Panc1 (cell line): Measurements from ENCODE around the gene CRYAA. TPM values are rescaled to one million over a fixed set of nuclear protein-coding genes. Genes with fewer than 3 reads are reported as not detected.

Experiments used
- ATAC-seq: fragments of 200-7000 bp; cut with Tn5 transposase; 2 replicates; pipeline ENCODE4 v1.9.1; 2020; ENCODE audit warnings: mild to moderate bottlenecking, moderate library complexity
- BruUV-seq: library from RNA; stranded (reverse); fragments of 400-500 nt; replicated peaks from 2 replicates; lab custom pipeline; 2021; lab: Mats Ljungman, UMichigan
- CTCF ChIA-PET: fragments of 300-600 bp; sonication (Branson Sonifier 250); formaldehyde crosslinking; loops from one replicate; lab custom pipeline; 2022; ENCODE audit warnings: antibody characterized with exemption; lab: Charles Lee
- POLR2A ChIA-PET: fragments of 300-600 bp; sonication (Branson Sonifier 250); formaldehyde crosslinking; loops from one replicate; lab custom pipeline; 2022; ENCODE audit warnings: antibody characterized with exemption; lab: Charles Lee
- DNase-seq: peaks from one replicate; pipeline ENCODE4 v3.0.0-alpha.2; 2010; ENCODE audit warnings: low read depth, low spot score
- H3K27ac ChIP-seq: 2 replicates; pipeline ENCODE4 v1.5.1; 2011; ENCODE audit warnings: mild to moderate bottlenecking, low read length, inconsistent platforms
- H3K27me3 ChIP-seq: fragments of 200-500 bp; sonication (Bioruptor generic); 2 replicates; pipeline ENCODE4 v1.6.0; 2014; ENCODE audit warnings: low read length, inconsistent platforms; ENCODE audit not compliant: control insufficient read depth, insufficient read depth
- H3K36me3 ChIP-seq: fragments of 200-500 bp; sonication (Bioruptor generic); 2 replicates; pipeline ENCODE4 v1.5.1; 2014; ENCODE audit warnings: inconsistent platforms, mild to moderate bottlenecking, low read length, moderate library complexity; ENCODE audit not compliant: control insufficient read depth, insufficient read depth
- H3K4me1 ChIP-seq: 2 replicates; pipeline ENCODE4 v1.5.1; 2011; ENCODE audit warnings: inconsistent platforms, mild to moderate bottlenecking, low read length, moderate library complexity; ENCODE audit not compliant: control insufficient read depth, insufficient read depth
- H3K4me3 ChIP-seq, 2 experiments: 2 replicates each; pipeline ENCODE4 v1.5.1; 2011 to 2012; ENCODE audit warnings: low read depth in 2 of 2, low read length in 2 of 2, mild to moderate bottlenecking in 2 of 2, inconsistent platforms in 1 of 2, moderate library complexity in 1 of 2
- H3K9me3 ChIP-seq: fragments of 200-500 bp; sonication (Bioruptor generic); 2 replicates; pipeline ENCODE4 v1.5.1; 2014; ENCODE audit warnings: low read depth, mild to moderate bottlenecking, inconsistent platforms, low read length, moderate library complexity; ENCODE audit not compliant: control insufficient read depth, insufficient read depth
- CTCF ChIP-seq: fragments of 450-650 bp; IDR thresholded peaks from 2 replicates; pipeline ENCODE4 v1.5.1; 2017; ENCODE audit warnings: mild to moderate bottlenecking
- POLR2AphosphoS5 ChIP-seq: IDR thresholded peaks from 2 replicates; pipeline ENCODE4 v1.6.1; 2012; ENCODE audit warnings: mild to moderate bottlenecking, low read depth, low read length, moderate library complexity
- SIN3A ChIP-seq: IDR thresholded peaks from 2 replicates; pipeline ENCODE4 v1.6.1; 2012; ENCODE audit warnings: low read depth, mild to moderate bottlenecking, low read length, moderate library complexity, borderline replicate concordance; ENCODE audit not compliant: insufficient read depth
- TCF7L2 ChIP-seq: IDR thresholded peaks from 2 replicates; pipeline ENCODE4 v1.6.1; 2011; ENCODE audit warnings: mild to moderate bottlenecking, low read depth, low read length, inconsistent platforms
- in situ Hi-C: cut with HindIII; loops from 2 replicates; pipeline ENCODE4 v1.10.0; 2016; ENCODE audit warnings: low sequenced_read_pairs, low pct_unique_long_range_greater_than_20kb
- intact Hi-C: fragments of 100-400 bp; cut with micrococcal nuclease; formaldehyde crosslinking; loops from one replicate; pipeline ENCODE4 v1.10.0; 2022; ENCODE audit not compliant: unreplicated experiment
- total RNA-seq: library from RNA; stranded (reverse); gene quantifications from one replicate; pipeline ENCODE4 v1.2.1, GENCODE V29; 2021; ENCODE audit not compliant: unreplicated experiment
- TF ChIP-seq, protein P1 (sequence below), 2 experiments: IDR thresholded peaks; 2 replicates each; pipeline ENCODE4 v1.6.1; 2011 to 2012; ENCODE audit warnings: low read depth in 2 of 2, control low read depth in 1 of 2, low read length in 1 of 2, mild to moderate bottlenecking in 1 of 2, moderate library complexity in 1 of 2; ENCODE audit not compliant: insufficient read depth in 1 of 2

CRYAA gene
- total RNA-seq, 1 experiment from 2014 or later = 2.1 TPM

DNA sequence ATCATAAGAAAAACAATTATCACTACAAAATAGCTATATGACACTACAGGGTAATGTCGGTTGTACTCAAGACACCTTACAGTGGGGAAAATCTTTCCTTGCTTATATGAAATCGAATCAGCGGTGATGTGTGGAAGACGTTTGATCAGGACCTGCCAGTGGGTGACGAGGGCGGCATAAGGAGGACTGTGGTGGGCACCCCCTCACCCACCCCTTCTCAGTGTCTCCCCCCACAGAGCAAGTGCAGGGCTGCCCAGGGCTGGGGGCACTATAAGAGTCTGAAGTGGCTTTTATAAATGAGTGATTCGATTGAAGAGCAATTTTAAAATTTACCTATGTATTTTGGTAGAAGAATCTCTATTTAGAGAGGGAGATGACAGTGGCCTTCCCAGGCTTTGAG lies 35.8 kb downstream of the CRYAA start:
- H3K36me3 ChIP-seq = no peaks in the 10 kb centered on the region
- in situ Hi-C loops (no loop called here), intact Hi-C loops (no loop called here)
- H3K4me1 ChIP-seq = no peaks in the 10 kb centered on the region
- no peaks in the 10 kb centered on the region for H3K9me3 ChIP-seq
- ChIA-PET POLR2A (no interaction called here), CTCF (no interaction called here)
- no peaks in the 10 kb centered on the region for H3K27me3 ChIP-seq
- ATAC-seq (no peak), DNase-seq (no peak)
- no peak for TF ChIP-seq POLR2AphosphoS5
- TF ChIP-seq, protein P1, sequence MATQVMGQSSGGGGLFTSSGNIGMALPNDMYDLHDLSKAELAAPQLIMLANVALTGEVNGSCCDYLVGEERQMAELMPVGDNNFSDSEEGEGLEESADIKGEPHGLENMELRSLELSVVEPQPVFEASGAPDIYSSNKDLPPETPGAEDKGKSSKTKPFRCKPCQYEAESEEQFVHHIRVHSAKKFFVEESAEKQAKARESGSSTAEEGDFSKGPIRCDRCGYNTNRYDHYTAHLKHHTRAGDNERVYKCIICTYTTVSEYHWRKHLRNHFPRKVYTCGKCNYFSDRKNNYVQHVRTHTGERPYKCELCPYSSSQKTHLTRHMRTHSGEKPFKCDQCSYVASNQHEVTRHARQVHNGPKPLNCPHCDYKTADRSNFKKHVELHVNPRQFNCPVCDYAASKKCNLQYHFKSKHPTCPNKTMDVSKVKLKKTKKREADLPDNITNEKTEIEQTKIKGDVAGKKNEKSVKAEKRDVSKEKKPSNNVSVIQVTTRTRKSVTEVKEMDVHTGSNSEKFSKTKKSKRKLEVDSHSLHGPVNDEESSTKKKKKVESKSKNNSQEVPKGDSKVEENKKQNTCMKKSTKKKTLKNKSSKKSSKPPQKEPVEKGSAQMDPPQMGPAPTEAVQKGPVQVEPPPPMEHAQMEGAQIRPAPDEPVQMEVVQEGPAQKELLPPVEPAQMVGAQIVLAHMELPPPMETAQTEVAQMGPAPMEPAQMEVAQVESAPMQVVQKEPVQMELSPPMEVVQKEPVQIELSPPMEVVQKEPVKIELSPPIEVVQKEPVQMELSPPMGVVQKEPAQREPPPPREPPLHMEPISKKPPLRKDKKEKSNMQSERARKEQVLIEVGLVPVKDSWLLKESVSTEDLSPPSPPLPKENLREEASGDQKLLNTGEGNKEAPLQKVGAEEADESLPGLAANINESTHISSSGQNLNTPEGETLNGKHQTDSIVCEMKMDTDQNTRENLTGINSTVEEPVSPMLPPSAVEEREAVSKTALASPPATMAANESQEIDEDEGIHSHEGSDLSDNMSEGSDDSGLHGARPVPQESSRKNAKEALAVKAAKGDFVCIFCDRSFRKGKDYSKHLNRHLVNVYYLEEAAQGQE (IDR thresholded peaks at IDR 0.05; ENCODE audit: insufficient read depth in 1 of 2, low read depth in 2 of 2, low read length in 1 of 2) = no peak
- no peak for TF ChIP-seq TCF7L2
- TF ChIP-seq SIN3A = no peak
- no peak for TF ChIP-seq CTCF
- H3K4me3 ChIP-seq = no peak overlapping the region
- BruUV-seq = no TSS peak
- no peak overlapping the region for H3K27ac ChIP-seq

DNA sequence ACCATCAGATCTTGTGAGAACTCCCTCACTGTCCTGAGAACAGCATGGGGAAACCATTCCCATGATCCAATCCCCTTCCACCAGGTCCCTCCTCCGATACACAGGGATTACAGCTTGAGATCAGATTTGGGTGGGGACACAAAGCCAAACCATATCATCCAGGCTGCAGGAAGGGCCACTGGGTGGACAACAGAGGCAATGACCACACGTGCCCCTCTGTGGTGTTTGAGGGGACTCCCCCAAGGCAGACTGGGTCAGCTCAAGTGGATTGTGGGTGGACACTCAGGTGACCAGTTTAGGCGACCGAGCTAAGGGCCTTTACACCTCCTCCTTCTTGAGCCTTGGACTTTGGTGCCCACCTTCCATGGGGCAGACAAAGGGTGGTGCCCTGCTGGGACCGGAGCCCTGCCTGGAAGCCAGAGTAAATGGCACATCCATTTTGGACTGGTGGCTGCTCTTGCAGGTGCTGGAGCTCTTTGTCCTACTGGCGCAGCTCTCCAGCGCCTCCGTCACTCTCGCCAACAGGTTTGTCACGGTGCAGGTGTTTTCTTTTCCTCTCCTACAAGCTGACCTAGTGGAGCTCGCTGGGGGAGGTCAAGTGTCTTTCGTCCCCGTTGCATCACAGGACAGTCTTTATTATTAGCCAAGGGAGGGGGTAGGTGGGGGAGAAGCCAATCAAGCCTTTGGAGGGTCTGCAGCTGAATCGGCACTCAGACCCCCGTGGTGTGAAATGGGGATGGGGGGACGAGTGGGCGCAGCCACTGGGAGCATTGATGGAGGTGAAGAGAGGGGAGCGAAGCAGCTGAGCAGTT lies 37.6 kb downstream of the CRYAA start:
- BruUV-seq = no TSS peak
- in situ Hi-C loops = no loop called here
- no peaks in the 10 kb centered on the region for H3K36me3 ChIP-seq
- no peak for DNase-seq
- no peaks in the 10 kb centered on the region for H3K27me3 ChIP-seq
- CTCF ChIA-PET = no interaction called here
- H3K27ac ChIP-seq = no peak overlapping the region
- ATAC-seq = no peak
- H3K4me1 ChIP-seq = no peaks in the 10 kb centered on the region
- no peak overlapping the region for H3K4me3 ChIP-seq
- H3K9me3 ChIP-seq = no peaks in the 10 kb centered on the region
- no peak for TF ChIP-seq POLR2AphosphoS5
- no peak for TF ChIP-seq CTCF
- TF ChIP-seq, protein P1 (IDR thresholded peaks at IDR 0.05; ENCODE audit: insufficient read depth in 1 of 2, low read depth in 2 of 2, low read length in 1 of 2) = no peak
- intact Hi-C loops = no loop called here
- POLR2A ChIA-PET = no interaction called here
